Glutamatergic neuron (in vitro differentiated cells): ENCODE measurements around the gene PLSCR1. TPM values are rescaled to one million over a fixed set of nuclear protein-coding genes. Genes with fewer than 3 reads are reported as not detected.
A peak's percentile ranks its signal among the peaks of the same experiment; 100 is the strongest.

Source experiments
- DNase-seq: peaks from one replicate; pipeline ENCODE4 v3.0.0; 2022
- H3K27ac Mint-ChIP-seq: one replicate; pipeline ENCODE4 v1.8.0; 2020; ENCODE audit warnings: mild to moderate bottlenecking, mixed read lengths, inconsistent platforms; ENCODE audit not compliant: unreplicated experiment
- H3K27me3 Mint-ChIP-seq: one replicate; pipeline ENCODE4 v1.8.0; 2020; ENCODE audit warnings: mild to moderate bottlenecking, moderate library complexity, mixed read lengths, inconsistent platforms; ENCODE audit not compliant: unreplicated experiment
- H3K36me3 Mint-ChIP-seq: one replicate; pipeline ENCODE4 v1.8.0; 2020; ENCODE audit warnings: mild to moderate bottlenecking, mixed read lengths, inconsistent platforms; ENCODE audit not compliant: unreplicated experiment
- H3K4me1 Mint-ChIP-seq: one replicate; pipeline ENCODE4 v1.8.0; 2020; ENCODE audit warnings: mild to moderate bottlenecking, low read depth, mixed read lengths, inconsistent platforms; ENCODE audit not compliant: unreplicated experiment
- H3K4me3 Mint-ChIP-seq: one replicate; pipeline ENCODE4 v1.8.0; 2020; ENCODE audit warnings: mild to moderate bottlenecking, mixed read lengths, inconsistent platforms; ENCODE audit not compliant: unreplicated experiment
- H3K9me3 Mint-ChIP-seq: one replicate; pipeline ENCODE4 v1.8.0; 2020; ENCODE audit warnings: mild to moderate bottlenecking, moderate library complexity, mixed read lengths, inconsistent platforms; ENCODE audit not compliant: unreplicated experiment
- total RNA-seq: library from RNA; stranded (reverse); fragmentation: NEBNext Ultra II Directional; extraction: Animal tissue kit (Norgen Biotek cat#: 25700); gene quantifications from one replicate; pipeline ENCODE4 v1.2.1, GENCODE V29; 2021; ENCODE audit not compliant: unreplicated experiment
- TF ChIP-seq, protein P1 (sequence below): fragments of 200-600 bp; sonication (generic); IDR thresholded peaks from one replicate; pipeline ENCODE4 v1.5.0; 2021; ENCODE audit not compliant: partially characterized antibody, unreplicated experiment

Gene PLSCR1
- total RNA-seq, 1 donor from 2014 or later: 4.1 TPM

DNA sequence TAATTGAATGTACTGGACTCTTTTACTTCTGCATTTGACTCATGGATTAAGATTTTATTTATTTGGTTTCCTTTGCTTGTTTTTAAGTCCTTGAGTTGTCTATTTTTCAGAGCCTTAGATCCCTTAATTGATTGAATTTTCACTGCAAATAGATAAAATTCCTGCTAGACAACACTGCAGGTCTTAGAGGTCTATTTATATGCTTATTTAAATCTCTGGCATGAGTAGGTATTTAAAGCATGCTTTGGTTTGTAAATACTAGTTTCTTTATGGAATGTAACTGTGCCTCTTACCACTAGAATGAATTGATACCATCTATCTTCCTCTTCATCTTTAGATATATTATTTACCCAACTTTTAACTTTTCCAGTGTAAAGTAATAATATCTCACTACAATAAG, 40.7 kb upstream of the PLSCR1 start:
- Mint-ChIP-seq H3K27ac (no peak overlapping the region), H3K27me3 (no peaks in the 10 kb centered on the region), H3K4me3 (no peak overlapping the region), H3K36me3 (peaks cover 7% of the 10 kb centered on the region), H3K9me3 (peaks cover 4% of the 10 kb centered on the region), H3K4me1 (peaks cover 8% of the 10 kb centered on the region)
- TF ChIP-seq, protein P1, sequence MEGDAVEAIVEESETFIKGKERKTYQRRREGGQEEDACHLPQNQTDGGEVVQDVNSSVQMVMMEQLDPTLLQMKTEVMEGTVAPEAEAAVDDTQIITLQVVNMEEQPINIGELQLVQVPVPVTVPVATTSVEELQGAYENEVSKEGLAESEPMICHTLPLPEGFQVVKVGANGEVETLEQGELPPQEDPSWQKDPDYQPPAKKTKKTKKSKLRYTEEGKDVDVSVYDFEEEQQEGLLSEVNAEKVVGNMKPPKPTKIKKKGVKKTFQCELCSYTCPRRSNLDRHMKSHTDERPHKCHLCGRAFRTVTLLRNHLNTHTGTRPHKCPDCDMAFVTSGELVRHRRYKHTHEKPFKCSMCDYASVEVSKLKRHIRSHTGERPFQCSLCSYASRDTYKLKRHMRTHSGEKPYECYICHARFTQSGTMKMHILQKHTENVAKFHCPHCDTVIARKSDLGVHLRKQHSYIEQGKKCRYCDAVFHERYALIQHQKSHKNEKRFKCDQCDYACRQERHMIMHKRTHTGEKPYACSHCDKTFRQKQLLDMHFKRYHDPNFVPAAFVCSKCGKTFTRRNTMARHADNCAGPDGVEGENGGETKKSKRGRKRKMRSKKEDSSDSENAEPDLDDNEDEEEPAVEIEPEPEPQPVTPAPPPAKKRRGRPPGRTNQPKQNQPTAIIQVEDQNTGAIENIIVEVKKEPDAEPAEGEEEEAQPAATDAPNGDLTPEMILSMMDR: no peak
- no peak for DNase-seq

DNA sequence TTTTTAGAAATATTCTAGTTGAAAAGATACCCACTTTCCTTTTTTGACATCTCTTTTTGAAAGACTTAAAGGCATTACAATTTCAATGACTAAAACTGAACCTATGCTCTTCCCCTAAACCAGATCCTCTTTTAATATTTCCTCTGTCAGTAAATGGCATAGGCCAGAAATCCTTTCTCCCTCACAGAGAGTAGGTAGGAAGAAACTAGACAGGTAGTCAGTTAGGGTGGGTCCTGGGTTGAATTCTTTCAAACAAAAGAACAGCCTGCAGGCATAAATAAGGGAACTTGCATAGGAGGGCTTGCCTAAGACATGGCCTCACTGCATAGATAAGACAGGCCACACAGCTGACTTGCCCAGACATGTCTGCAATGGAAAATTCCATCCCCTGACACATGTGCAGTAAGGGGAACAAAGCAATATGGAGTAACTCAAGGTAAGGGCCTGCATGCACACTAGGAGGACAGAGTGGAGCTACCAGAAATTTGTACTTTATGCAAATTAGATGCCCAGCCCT, 37.6 kb upstream of the PLSCR1 start:
- Mint-ChIP-seq H3K4me1 (peaks cover 3% of the 10 kb centered on the region), H3K27me3 (no peaks in the 10 kb centered on the region), H3K36me3 (peaks cover 7% of the 10 kb centered on the region), H3K4me3 (no peak overlapping the region), H3K9me3 (peaks cover 4% of the 10 kb centered on the region), H3K27ac (no peak overlapping the region)
- TF ChIP-seq, protein P1: no peak
- no peak for DNase-seq

DNA sequence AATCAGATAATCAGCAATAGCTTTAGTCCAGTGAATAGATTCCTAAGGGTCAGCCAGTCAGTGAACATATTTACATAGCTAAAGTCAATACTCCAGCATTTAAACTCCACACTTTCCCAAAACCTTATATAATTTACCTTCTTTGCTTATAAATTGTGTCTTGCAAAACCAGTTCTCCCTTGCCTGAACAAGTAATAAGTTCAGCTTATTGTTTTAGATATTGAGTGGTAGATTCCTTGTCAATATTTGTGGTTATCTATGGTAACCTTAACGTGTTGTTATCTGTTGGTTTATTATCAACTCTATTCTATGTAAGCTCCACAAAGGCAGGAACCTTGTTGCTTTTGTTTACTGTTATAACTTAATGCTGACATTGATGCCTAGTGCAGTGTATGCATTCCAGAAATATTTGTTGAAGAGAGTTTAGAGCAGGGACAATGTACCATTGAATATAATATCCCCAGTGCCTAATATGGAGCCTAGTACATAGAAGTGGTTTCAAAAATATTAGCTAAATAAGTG, 36.7 kb upstream of the PLSCR1 start:
- no peak overlapping the region for H3K4me3 Mint-ChIP-seq
- peaks cover 3% of the 10 kb centered on the region for H3K4me1 Mint-ChIP-seq
- H3K27ac Mint-ChIP-seq: no peak overlapping the region
- no peak for DNase-seq
- TF ChIP-seq, protein P1: no peak
- H3K36me3 Mint-ChIP-seq: peaks cover 7% of the 10 kb centered on the region
- H3K9me3 Mint-ChIP-seq: peaks cover 4% of the 10 kb centered on the region
- H3K27me3 Mint-ChIP-seq: no peaks in the 10 kb centered on the region

DNA sequence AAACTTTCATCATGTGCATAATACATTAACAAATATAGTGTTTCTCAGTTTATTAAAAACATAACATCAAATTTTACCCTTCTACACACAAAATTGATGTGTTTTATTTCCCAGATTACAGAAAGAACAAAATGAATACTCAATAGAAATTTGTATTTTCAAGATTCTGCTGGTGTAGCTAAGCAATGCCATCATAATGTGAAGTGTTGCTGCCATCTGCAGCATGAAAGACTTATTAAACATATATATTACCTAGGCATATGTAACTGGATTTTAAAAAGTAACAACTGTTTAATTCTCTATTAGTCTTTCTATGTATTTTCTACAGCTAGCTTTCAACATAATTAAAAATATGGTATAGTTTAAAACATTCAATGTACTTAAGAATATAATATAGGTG, 33.3 kb upstream of the PLSCR1 start:
- Mint-ChIP-seq H3K4me3 (no peak overlapping the region), H3K4me1 (peaks cover 3% of the 10 kb centered on the region), H3K36me3 (no peaks in the 10 kb centered on the region), H3K27me3 (no peaks in the 10 kb centered on the region), H3K9me3 (peaks cover 1% of the 10 kb centered on the region), H3K27ac (no peak overlapping the region)
- TF ChIP-seq, protein P1: peak; percentile 36
- no peak for DNase-seq

DNA sequence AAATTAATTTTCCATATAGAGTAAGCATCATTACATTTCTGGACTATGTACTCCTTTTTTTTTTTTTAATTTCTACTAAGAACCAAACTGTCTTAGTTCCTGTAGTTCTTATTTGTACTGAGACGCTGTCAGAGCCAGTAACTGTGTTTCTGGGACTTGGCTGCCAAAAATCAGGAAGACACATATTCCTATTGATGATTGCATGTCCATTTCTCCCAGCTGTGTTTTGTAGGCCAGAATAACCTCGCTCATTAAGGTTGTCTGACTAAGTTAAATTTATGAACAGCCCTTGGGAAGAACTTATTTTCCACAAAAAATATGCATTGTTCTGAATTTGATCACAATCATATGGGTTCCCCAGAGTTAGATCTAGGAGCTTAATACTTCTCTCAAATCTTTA, 31.2 kb upstream of the PLSCR1 start:
- no peaks in the 10 kb centered on the region for H3K36me3 Mint-ChIP-seq
- H3K27ac Mint-ChIP-seq: no peak overlapping the region
- H3K4me3 Mint-ChIP-seq: no peak overlapping the region
- peaks cover 3% of the 10 kb centered on the region for H3K4me1 Mint-ChIP-seq
- H3K9me3 Mint-ChIP-seq: peaks cover 1% of the 10 kb centered on the region
- no peak for DNase-seq
- TF ChIP-seq, protein P1: no peak
- no peaks in the 10 kb centered on the region for H3K27me3 Mint-ChIP-seq
